DMS53 treated with DMSO at 0.1 percent for 48 hours (cell line): Measurements from ENCODE around the gene TOPORS.
"Not testable (repeated sequence)": the region's sequence is repeated elsewhere in the genome, so short reads cannot be mapped to it uniquely, and the experiment has no call there.

ENCODE experiments used
- DNase-seq: peaks from one replicate; lab custom pipeline; 2025; ENCODE audit not compliant: unreplicated experiment; lab: John Stamatoyannopoulos, UW

Gene TOPORS

DNA sequence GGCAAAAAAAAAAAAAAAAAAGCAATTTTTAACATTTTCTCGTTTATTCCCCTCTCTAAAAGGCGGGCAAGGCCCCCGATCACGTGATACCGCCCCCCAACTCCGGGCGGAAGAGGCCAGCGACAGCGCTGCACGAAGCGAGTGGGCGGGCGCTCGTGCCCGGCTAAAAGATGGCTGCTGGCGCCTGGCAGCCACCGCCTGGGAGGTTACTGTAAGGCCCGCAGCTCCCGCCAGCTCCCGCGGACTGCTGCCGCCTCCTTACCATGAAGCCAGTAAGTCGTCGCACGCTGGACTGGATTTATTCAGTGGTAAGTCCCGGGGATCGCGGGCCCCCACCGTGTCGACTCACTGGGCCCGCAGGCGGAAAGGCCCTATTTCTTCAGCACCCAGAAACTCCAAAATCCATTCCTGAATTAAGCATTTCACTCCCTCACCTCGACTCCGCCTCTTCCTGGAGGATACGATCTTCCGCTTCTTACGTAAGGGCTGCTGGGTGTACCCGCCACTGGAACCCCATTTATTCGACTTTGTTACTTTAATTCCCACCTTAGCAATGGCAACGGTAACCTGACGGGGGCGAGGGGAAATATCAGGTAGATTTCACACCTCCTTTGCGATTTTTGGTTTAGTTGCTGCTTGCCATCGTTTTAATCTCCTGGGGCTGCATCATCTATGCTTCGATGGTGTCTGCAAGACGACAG is at the start of gene TOPORS, which contains the start of gene SMIM27:
TSS of gene TOPORS (minus strand) at position 415 of the 701 bp plus-strand sequence. CDS start at position 265, 150 bp downstream.
TSS of gene SMIM27 (plus strand) at position 156 of the 701 bp plus-strand sequence. CDS start at position 264, 108 bp downstream.
- DNase-seq, result peak; percentile 88

DNA sequence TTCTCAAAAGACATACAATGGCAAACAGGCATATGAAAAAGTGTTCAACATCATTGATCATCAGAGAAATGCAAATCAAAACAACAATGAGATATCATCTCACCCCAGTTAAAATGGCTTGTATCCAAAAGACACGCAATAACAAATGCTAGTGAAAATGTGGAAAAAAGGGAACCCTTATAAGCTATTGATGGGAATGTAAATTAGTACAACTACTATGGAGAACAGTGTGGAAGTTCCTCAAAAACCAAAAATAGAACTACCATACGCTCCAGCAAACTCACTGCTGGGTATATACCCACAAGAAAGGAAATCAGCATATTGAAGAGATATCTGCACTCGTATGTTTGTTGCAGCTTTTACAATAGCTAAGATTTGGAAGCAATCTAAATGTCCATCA is 46.6 kb upstream of the TOPORS start:
- not testable (repeated sequence) for DNase-seq

DNA sequence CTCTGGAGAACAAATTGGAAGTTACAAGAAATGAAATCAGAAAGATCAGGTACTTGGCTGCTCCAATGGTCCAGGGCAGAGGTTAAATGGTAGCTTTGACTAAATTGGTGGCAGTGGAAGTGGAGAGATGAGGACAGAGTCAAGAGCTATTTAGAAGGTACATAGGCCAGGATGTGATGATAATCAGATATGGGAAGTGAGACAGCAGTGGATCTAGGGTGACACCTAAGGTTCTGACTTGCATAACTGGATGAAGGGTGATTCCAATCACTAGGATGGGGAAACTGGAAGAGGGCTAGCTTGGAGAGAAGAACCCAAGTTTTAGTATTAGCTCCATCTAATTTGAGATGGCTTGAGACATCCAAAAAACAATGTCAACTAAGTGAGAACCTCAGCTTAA is 44.5 kb upstream of the TOPORS start:
- DNase-seq, result no peak

DNA sequence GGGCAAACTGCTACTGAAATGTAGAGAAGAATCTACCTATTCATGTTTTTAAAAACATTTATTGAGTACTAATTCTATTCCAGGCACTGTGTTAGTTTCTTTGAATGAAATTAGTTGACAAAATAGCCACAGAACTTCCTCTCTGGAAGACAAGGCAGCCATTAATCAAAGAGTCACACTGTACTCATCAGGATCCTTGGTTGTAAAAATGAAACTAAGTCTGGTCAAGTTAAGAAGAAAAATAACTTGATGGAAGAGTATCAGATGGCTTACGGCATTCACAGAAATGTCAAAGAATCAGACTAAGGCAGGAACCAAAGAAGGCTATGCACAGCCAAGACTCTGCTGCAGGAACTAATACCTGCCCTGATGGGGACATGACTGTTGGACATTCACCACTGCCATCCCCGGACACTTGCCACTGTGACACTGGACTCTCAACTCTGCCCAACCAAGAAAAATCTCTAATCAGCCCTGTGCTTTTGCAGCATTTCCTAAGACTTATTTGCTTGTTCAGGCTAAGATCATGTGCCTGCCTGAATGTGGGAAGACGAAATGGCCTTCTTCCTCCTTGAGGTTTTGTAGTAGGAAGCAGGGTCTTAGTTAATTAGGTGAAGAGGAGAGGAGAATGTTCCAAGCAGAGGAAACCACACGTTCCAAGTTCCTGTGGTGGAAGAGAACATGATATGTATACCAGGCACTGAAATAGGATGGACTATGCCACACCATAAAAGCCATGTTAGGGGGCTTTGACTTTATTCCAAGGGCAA is 43.9 kb upstream of the TOPORS start:
- no peak for DNase-seq

GRCh38 chr9:32590898-32591297 is 38.5 kb upstream of the TOPORS start:
- DNase-seq, result no peak

- DNase-seq, result no peak
Observed at GRCh38 chr9:32590476-32590875, 38.1 kb upstream of the TOPORS start.

DNA sequence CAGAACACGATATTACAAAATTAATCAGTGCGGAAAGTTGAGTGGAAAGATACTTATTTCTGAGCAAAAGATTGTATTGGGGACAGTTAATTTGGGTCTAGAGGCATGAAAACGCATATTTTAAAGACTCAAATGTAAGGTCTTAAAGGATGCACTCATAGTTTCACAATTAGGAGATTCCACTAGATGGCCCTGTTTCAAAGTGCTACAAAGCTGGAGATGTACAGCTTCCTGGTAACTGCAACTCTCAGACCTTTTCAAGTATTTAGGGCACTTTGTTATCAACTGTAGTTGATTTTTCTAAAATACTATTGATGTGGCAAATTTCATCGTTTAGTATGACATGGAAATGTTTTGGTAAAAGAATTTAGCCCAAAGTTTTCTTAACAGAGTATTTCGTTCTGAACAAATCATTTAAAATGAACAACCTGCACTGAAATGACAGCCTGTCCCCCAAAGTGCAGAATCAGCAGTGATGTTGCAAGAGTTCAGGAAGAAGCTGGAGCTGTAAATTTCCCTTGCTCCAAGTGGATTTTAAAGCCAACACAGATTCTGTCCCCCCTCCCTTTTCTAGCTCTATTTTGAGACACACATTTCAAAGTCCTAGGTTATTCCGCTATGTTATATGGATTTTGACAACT is 36.8 kb upstream of the TOPORS start:
- DNase-seq, result peak; percentile 51

DNA sequence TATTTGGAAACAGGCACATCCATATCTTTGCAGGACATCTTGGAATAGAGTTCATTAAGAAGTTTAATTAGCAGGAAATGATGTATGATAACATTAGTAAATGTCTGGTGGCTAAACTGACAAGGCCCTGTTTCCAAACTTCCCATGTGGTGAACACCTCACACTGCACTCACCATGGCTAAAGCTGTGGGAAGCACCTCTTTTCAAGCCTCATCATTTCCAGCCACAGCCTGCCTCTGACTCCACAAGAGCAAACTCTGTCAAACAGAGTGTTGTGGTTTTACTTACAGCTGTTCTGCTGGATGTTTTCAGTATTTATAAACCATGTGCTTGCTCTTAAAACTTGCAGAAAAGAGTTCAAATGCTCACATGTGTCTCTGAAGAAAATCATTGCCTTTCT is 35.5 kb upstream of the TOPORS start:
- DNase-seq, result no peak

DNA sequence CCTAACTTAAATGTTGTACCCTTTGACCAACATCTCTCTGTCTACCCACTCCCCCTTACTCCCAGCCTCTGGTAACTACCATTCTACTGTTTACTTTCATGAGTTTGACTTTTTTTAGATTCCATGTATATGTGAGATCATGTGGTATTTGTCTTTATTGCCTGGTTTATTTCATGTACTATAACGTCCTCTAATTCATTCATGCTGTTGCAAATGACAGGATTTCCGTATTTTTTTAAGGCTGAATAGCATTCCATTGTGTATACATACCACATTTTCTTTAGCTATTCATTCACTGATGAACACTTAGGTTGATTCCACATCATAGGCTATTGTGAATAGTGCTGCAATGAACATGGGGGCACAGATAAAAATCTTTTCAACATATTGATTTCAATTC is 32.4 kb upstream of the TOPORS start:
- DNase-seq, result no peak

DNA sequence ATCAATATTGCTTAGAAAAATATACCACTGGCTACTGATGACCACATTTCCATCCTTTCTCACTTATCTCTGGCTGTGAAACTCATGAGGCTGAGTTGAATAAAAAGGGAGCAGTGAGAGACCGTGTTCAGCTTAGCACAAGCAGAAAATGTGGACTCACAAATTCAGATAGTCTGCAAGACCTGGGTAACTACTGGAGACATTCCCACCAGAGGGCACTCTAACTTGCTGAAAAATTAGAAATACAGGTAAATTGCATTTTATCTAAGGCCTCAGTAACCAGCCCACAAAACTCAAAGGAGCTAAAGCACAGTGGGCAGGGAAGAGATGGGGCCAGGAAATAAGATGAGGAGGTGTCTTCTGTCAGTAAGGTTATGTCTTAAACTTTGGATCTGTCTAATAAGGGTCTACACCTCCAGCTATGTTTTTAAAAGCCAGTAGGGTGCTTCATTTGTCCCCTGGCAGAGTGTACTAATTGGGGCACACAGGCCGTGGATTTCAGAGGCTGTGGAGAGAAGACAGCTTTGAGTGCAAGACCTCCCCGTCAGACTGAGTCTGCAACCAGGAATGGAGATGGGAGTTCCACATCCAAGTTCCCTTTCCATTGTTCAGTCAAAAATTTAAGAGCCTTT is 29.2 kb upstream of the TOPORS start:
- DNase-seq, result peak; percentile 37

DNA sequence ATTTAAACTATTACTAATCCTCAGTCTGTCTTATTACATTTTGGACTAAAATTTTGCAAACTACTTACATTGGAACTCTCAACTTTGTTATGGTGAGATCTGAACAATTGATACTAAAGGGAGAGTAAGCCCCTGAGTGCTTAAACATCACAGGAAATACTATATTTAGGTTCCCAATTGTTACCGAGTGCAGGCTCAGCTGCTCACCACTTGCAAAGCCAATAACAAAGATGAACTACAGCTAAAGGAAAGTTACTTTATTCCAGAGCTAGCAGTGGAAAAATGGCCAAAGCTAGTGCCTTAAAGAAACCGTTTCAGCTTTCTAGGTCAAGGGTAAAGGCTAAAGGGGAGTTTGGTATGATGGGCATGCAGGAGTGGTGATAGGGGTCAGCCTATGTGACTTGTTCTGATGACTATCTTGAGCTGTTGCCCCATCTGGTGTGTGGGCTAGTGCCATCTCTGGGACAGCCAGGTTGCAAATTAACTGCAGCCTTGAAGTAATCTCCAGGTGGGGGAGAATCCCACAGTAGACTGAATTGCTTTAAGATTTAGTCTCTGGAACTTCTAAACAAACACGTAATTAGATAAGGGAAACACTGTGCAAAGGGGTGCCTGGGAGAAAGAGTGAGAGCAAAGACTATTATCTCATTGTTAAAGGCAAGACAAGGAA is 28.4 kb upstream of the TOPORS start:
- no peak for DNase-seq

DNA sequence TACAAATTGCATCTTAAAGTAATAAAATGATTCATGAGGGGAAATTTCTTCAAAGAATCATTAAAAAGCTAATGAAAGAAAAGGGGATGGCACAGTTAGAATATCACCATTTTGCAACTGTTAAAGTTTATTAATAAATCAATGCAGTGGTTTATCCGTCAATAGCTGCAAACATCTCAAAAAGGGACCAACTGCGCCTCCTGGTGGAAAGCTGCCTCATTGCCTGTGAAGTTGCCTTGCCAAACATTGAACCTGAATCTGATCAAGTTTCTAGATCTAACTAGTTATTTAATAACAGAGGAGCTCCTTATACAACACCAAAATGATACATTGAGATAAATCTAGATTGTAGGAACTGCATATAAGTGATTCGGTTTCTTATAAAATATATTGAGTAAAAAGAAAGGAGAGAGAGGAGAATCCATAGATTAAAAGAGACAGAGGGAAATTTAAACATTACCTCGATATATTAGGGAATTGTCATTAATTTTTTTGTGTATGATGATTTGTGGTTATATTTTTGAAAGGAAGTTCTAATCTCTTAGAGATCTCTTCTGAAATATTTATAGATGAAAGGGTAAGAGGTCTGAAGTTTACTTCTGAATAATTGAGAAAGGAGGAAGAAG is 27.4 kb upstream of the TOPORS start:
- peak; percentile 17 for DNase-seq

- DNase-seq, result no peak
Observed at GRCh38 chr9:32578976-32579375, 26.6 kb upstream of the TOPORS start.

DNA sequence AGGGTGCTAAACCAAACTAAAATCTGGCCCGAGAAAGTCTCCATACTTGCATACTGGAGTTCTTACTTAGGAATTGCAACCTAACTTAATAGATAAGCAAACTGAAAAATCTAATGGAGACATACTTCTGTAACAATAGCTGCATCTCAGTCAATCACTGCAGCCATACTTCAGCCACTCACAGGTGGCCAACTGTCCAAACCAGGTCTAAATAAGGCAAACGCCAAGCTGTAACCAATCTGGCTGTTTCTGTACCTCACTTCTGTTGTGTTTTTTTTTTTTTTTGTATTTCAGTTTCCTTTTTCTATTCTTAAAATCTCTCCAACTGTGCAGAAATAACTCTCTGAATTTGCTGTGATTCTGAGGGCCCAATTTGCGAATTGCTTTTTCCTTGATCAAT is 24.9 kb upstream of the TOPORS start:
- no peak for DNase-seq

DNA sequence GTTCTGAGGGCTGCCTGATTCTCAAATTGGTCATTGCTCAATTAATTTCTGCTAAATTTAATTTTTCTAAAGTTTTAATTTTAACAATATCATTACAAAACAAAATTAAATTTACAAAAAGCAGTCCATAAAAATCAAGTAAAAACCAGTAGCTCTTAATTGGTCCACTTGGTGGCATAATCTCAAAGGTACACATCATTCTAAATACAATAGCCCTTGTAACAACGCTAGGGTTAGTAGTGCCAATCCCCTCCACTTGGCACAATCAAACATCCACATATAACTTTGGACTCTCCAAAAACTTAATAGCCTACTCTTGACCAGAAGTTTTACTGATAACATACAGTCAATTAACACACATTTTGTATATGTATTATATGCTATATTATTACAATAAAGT is 22.5 kb upstream of the TOPORS start:
- no peak for DNase-seq

GRCh38 chr9:32573821-32574220 is 21.4 kb upstream of the TOPORS start:
- no peak for DNase-seq

DNA sequence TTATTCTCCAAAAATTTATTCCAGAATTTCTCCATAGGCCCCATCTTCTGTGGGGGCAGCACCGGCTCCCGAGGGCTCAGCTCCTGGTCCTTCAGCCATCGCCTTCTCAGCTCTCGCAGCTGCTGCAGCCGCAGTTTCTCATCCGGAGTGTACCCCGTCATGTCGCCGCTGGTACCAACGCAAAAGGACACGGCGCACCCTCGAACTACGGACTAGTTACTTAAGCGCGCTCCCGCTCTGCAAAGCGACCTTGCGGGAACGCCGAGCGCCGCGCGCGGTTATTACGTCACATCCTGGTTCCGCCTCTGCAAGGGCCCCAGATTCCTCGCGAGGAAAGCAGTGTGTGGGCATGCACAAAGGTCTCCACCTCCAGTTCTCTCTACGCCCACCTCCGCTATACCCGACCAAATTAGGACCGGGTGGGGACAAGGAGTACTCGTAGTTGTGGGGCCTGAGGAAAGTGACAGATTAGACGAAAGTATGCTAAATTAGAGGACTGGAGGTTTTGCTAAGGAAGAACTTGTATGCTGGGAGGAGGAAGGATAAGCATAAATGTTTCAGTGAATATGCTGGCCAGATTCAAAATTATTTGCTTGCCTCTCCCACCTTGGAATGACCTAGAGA is 20.6 kb upstream of the TOPORS start, which contains the start of gene NDUFB6:
TSS of gene NDUFB6 (minus strand) at position 260 of the 624 bp plus-strand sequence. CDS start at position 161, 99 bp downstream.
- DNase-seq, result peak; percentile 85

DNA sequence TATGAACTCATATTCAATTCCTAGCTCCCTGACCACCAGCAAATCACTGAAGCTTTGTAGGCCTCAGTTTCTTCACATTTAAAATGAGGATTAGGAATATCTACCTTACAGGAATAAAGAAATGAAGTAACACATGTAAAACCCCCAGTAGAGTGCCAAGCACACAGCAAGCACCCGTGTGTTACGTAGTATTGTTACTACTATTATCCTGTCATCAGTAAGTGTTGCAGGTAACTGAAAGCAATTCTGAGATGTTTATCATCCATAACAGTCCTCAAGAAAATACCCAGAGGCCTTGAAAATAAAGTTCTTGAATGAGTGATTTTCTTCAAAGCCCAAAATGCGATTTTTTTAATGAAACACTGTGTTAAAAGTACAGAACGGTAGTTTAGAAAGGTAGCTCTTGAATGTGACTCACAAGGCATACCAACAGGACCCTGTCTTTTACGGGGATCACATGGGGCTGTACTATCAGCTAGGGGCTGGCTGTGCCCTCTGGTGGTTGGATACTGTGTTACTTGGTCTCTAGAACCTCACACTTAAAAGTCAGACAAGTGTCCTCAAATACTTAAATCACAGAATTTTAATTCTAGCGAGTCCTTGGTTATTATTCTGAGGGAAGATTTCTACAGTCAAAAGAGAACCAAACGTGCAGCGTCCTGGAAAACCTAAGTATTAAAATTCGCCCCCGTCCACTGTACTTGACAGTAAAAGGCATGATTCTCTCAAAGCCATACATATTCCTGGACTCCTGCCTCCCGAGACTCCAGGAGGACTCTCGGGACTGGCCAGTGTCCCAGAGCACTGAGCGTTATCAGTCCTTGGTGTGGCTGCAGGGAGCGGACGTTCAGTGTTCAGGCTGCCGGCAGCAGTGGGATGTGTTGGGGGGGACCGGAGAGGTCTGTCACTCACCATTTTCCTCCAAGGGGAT is 19.8 kb upstream of the TOPORS start:
- peak; percentile 81 for DNase-seq

- no peak for DNase-seq
Observed at GRCh38 chr9:32570262-32570661, 17.9 kb upstream of the TOPORS start.
